GM12878 (cell line): ENCODE data around the gene GAREM1.

Experiments used
- EP300 ChIP-seq, 2 experiments: fragments of 150-350 bp in 1 of 2; IDR thresholded peaks; 2 replicates each; pipeline ENCODE4 v1.6.1; 2011 to 2012; ENCODE audit warnings: low read depth in 2 of 2, low read length in 2 of 2, borderline replicate concordance in 1 of 2, improper control_type of control experiment in 1 of 2, inconsistent platforms in 1 of 2; ENCODE audit not compliant: control insufficient read depth in 1 of 2
- EZH2 ChIP-seq: IDR thresholded peaks from 2 replicates; pipeline ENCODE4 v1.6.1; 2012; ENCODE audit warnings: low read depth, mild to moderate bottlenecking, control low read depth, inconsistent platforms, low read length, borderline replicate concordance; ENCODE audit not compliant: control insufficient read depth
- HCFC1 ChIP-seq: fragments of 150-350 bp; IDR thresholded peaks from 2 replicates; pipeline ENCODE4 v1.6.1; 2014; ENCODE audit warnings: low read length
- SRF ChIP-seq, 2 experiments: IDR thresholded peaks; 2 replicates each; pipeline ENCODE4 v1.6.1; 2011; ENCODE audit warnings: low read depth in 2 of 2, low read length in 2 of 2, mild to moderate bottlenecking in 1 of 2, moderate library complexity in 1 of 2
- TF ChIP-seq, protein P1 (sequence below), 3 experiments: IDR thresholded peaks in 2 of 3; conservative IDR thresholded peaks in 1 of 3; 2 replicates each; pipeline ENCODE4 v1.5.1; 2011; ENCODE audit warnings: low read depth in 3 of 3, low read length in 3 of 3, mild to moderate bottlenecking in 3 of 3, control low read depth in 2 of 3, moderate library complexity in 2 of 3, inconsistent platforms in 1 of 3, mixed read lengths in 1 of 3; ENCODE audit not compliant: control insufficient read depth in 2 of 3, insufficient read depth in 1 of 3; ENCODE audit errors: extremely low read depth in 1 of 3

DNA sequence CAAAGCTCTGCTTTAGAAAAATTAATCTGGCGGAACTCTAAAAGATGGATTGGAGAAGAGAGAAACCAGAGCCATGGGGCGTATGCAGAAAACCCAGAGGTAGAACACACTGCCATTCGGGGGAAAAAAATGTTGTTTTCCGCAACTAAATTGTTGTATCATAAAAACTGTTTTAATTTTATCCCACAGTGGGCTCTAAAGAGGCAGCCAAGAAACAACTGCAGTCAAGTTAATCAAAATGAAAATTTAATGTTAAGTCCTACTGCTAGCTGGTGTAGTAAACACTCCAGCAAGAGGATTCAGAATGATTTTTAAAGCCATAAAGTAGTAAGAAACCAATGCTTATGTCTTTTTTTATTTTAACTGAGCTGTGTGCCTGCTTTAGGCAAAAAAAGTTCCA, 69.1 kb downstream of the GAREM1 start:
- TF ChIP-seq HCFC1 (no peak), EZH2 (no peak), EP300 (IDR thresholded peaks at IDR 0.05; ENCODE audit: borderline replicate concordance in 1 of 2, control insufficient read depth in 1 of 2, low read depth in 2 of 2, low read length in 2 of 2) (no peak), SRF (IDR thresholded peaks at IDR 0.05; ENCODE audit: low read depth in 2 of 2, low read length in 2 of 2) (no peak)
- TF ChIP-seq, protein P1, sequence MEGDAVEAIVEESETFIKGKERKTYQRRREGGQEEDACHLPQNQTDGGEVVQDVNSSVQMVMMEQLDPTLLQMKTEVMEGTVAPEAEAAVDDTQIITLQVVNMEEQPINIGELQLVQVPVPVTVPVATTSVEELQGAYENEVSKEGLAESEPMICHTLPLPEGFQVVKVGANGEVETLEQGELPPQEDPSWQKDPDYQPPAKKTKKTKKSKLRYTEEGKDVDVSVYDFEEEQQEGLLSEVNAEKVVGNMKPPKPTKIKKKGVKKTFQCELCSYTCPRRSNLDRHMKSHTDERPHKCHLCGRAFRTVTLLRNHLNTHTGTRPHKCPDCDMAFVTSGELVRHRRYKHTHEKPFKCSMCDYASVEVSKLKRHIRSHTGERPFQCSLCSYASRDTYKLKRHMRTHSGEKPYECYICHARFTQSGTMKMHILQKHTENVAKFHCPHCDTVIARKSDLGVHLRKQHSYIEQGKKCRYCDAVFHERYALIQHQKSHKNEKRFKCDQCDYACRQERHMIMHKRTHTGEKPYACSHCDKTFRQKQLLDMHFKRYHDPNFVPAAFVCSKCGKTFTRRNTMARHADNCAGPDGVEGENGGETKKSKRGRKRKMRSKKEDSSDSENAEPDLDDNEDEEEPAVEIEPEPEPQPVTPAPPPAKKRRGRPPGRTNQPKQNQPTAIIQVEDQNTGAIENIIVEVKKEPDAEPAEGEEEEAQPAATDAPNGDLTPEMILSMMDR (IDR thresholded peaks at IDR 0.05 in 2 of 3, conservative IDR thresholded peaks at IDR 0.05 in 1 of 3; ENCODE audit: control insufficient read depth in 2 of 3, extremely low read depth in 1 of 3, insufficient read depth in 1 of 3, low read depth in 3 of 3, low read length in 3 of 3) = no peak
